NCI-H82 (cell line): ENCODE results near the gene BRD4.

Source experiments
- DNase-seq: peaks from one replicate; lab custom pipeline; 2025; lab: John Stamatoyannopoulos, UW

Gene BRD4

DNA sequence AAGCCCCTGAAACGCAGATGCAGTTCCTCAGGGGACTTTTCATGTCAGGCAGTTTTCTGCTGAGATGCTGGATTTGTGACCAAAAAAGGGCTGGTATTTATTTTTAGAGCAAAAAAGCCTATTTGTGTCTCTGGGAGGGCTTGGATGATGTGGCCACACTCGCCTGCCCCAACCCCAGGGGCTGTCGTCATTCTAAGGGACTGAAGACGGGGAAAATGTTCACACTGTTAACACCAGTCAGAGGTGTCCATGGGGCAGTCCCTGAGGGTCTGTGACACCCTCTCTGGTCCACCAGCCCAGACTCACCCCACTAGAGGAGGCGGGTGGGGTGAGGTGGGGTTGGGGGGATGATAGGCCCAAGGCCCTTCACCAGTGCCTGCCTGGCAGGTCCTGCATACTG, 84.2 kb downstream of the BRD4 start:
- no peak for DNase-seq

DNA sequence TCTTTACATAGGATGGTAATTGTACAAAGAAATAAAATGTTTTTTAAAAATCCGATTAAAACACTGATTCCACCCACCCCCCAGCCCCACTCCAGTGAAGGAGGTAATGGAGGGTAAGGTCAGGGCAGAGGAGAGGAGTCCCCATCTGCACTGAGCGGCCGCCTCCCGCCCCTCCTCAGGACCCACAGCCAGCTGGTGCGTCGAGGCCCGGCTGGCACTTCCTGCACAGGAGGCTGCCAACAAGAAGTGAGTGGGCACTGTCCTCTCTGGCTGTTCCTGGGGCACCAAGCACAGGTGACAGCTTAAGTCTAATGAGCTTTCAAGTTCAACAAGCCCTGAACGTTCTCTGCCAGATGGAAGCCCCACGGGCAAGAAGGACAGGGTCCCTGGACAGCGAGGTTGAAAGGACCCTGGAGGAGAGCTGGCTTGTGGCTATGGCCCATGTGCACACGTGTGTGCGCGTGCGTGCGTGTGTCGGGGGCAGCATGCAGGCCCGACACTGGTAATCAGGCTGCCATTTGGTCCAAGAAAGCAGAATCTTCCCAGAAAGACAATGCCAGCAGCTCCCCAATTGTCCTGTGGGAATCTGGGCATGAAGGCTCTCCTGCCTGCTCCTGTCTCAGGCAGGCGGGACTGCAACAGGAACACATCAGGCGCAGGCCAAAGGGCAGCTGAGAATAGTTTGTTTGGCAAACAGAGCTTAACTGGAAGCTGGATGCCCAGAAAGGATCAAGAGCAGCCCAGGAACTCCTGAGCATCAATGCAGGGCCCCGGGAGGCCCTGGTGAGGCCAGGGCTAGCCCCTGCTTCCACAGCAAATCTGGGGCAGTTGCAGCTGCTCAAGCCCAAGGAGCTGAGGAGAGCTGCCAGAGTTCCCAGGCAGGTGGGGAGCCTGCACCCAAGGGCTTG, 85.0 kb downstream of the BRD4 start:
- no peak for DNase-seq

DNA sequence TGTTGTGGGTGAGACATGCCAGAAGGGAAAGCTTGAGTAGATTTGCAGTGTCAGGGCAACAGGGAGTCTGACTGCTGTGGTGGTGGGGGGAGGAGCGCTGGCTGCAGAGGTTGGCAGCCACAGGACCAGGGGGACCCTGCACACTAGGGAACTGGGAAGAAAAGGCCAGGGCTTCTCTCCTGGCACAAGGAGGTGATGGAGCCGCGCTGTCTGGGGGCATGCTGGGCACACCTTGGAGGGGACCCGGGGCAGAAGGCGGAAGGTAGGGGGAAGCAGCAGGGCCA, 86.2 kb downstream of the BRD4 start:
- DNase-seq = no peak

DNA sequence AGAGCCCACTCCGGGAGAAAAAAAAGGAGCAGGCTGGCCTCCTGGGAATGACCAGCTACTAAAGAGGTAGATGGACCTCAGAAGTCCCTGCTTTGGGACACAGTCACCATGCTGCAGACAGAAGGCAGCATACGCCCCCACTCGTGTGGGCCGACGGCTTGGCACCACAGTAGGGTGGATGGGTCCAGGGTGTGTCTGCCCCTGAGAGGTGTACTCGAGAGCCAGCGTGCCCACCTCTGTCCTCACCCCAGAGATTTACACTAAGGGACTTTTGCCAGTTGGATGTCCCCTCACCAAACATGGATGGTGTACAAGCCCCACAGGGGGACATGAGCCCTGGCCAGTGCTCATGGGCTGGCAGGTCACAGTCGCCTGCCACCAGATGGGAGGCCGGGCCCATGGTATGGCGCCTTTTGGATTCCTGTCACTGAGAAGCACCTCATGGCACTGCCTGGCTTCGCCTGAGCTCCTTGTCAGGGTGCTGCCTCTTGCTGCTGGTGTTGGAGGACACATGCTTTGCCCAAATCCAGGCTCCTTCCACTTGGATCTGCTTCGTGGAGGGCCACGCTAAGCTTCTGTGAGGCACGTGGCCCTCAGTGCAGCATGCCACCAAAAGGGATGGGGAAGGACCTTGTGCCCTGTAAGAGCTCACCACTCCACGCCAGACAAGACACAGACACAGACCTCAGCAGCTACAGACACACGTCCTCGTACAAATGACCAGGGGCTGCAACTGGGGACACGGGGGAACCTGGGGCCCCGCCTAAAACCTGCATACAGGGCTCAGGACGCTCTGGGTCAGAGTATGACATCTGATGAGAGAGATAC, 86.8 kb downstream of the BRD4 start:
- DNase-seq = no peak

DNA sequence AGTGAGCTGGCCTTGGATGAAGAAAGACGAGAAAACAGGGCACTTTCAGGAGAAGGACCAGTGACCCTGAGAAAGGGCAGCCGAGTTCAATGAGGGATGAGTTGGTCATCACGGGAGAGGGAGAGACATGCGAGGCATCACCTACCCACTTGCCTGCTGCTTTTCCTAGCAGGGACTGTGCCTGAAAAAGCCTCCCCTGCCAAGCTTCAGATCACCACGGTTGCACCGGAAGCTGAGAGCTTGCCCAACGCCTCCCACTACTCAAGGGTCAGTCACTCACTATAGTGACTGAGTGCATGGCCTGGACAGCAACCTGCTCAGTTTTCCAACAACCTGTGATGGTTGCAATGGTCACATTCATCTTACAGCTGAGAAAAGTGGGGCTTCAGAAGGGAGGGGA, 87.5 kb downstream of the BRD4 start:
- no peak for DNase-seq

DNA sequence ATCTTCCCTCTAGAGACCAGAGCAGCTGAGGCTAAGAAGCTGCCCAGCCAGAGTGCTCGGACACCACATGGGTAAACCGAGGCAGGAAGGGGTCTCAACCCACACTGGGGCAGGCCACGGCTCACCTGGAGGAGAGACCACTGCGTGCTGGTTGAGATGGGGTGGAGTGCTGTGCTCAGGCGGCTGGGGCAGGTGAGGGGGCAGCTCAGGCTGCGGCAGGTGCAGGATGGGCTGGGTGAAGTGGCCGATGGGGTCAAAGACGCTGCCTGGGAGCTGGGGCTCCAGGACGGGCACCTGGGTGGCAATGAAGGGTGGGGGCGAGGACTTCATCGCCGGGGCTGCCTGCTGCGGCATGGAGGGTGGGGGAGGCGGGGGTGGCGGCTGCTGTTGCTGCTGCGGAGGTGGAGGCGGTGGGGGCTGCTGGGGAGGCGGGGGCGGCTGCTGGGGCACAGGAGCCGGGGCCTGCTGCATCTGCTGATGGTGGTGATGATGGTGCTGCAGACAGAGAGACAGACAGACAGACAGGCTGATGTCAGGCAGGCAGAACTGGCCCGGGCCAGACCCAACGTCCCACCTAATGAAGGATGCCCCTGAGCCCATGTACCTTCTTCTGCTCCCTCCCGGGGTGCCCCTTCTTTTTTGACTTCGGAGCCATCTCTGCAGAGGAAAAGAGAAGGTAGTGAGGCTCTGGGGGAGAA, 88.1 kb downstream of the BRD4 start:
- no peak for DNase-seq

DNA sequence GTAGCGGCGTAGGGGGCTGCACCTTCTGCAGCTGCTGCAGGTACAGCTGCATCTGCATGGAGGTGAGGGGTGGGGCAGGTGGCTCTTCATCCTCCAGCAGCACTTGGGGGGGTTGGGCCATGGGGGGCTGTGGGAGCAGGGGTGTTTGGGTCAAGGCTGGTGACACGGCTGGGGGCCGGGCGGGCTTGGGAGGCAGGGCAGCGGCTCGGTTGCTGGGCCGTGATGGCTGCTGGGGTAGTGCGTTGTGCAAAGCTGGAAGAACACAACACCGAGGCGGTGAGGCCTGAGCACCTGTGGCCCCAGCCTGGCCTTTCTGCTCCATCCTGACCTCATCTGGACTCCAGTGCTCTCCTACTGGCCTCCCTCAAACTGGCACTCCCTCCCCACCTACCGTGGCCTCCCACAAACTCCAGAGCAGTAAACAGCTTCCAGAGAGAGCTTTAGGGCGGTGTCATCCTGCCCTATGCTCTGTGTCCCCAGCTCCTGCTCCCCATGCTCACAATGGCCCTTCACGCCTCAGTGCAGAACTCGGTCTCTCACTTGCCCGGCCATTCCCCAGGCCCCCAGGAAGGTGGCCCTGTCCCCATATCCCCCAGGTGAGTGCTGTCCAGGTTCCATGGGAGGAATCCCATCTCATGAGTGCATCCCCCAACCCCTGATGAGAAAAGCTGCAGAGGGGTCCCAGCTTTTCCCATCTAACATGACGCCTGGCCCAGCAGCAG, 88.9 kb downstream of the BRD4 start:
- DNase-seq = no peak

DNA sequence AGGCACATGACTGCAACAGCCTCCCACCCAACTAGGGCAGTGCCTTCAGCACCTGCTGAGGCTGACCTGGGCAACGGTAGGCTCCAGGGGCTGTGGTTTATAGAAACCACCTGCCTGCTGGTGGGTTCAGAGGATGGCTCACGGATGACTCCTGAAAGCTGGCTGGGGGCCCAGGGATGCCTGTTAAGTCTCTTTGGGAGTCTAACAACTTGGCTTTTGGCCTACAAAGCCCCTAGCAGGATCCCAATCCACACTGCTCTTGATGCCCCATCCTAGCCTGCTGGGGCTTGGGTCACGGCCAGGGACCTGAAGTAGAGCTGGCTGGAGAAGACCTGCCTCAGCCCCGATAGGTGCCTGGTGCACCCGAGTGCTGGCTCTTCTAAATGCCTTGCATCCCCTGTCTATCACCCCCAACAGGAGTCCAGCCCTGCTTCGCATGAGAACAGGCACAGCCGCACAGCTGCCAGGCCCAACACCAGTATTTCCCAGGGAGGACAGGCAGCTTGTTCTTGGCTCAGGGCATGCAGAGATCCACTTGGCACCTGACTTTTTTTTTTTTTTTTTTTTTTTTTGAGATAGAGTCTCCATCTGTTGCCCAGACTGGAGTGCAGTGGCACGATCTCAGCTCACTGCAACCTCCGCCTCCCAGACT, 91.0 kb downstream of the BRD4 start:
- DNase-seq = no peak

DNA sequence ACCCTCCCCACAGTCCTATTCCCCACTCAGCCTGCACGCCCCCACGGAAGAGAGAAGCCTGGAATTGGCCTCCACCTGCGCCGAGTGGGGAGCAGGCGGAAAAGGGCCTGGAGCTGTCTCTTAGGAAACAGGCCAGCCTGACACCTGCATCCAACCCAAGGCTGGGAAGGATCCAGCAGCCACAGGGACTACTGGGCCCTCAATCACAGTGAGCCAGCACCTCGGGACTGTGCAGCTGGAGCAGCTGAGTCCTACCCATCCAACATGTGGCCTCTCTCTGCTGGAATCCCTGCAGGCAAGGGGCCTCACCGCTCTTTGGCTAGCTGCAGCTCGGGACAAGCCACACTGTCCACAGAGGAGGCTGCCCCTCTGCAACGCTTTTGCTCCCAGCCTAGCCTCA, 91.8 kb downstream of the BRD4 start:
- no peak for DNase-seq

DNA sequence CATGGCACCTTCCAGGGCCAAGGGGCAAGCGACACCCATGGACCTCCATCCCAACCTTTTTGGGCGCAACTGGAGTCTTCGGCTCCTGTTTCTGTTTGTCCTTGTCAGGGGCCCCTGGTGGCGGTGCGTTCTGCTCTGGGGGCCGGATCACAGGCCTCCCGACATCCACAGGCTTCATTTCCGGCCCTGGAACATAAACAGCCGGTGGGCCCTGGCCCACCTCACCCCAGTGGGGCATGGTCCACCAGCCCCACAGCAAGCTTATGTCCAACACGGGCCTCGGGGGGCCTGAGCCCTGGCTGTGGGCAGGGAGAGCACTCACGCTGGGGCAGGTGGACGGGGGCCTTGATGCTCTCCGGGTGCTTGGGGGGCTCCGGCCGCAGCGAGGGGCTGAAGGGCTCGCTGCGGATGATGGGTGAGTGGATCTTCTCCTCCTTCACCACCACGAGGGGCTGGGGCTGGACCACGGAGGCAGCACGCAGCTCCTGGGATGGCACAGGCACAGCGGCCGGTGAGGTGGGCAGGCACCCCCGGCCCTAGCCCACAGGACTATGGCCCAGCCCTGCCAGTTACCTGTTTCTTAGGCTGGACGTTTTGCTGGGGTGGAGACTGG, 92.9 kb downstream of the BRD4 start:
- DNase-seq = no peak

DNA sequence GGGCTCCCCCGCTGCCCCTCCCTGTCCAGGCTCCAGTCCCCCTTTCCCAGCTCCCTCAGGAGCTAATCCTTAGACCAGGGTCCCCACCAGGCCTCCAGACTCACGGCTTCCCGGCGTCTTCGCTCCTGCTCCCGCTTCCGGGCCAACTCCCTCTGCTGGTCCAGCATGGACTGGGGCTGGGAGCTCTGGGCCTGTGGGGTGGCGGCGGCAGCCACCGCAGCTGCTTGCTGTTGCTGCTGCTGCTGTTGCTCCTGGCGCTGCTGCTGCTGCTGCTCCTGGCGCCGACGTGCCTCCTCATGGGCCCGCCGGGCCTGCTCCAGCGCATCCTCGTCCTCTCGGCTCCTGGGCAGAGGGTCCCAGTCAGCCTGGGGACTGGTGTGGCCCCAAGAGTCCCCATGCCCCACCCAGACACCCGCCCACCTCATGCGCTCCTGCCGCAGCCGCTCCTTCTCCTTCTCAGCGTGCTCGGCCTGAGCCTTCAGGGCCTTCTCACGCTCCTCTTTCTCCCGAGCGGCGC, 93.6 kb downstream of the BRD4 start:
- DNase-seq = no peak

DNA sequence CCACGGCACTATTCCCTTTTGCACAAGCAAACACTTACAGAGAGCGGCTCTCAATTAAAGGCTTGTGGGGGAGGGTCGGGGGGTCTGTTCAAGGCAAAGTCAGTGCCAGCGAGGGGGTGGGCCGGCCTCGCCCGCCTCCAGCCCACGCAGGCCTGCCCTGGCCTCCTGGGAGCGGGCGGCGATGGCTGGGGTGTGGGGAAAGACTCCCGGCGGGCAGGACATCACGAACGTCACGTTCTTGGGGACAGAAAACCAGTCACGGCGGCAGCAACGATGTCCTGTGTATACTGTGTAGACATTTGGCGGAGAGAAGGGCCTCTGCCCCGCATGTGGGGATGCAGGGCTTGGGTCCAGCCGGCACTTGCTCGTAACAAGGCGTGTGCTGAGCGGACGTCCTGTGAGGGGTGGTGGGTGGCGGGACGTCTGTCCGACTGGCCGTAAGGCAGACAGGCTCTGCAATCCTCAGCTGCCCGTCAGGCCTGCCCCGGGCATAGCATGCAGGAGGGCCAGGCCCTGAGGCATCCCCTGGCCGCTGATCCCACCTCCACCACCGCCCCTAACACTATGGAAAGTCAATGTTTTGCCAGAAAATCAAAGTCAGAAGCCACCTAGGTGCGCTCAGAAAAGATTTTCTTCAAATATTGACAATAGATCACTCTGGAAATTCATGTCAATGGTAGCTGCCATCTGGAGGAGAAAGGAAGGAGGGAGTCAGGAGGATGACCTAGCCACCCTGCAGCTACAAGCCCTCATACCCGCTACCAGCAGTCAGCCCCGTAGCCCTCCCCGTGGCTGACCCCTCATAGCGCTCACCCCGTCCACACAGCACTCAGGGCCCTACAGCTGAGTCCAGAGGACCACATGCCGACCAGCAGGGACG, 94.3 kb downstream of the BRD4 start:
- no peak for DNase-seq

DNA sequence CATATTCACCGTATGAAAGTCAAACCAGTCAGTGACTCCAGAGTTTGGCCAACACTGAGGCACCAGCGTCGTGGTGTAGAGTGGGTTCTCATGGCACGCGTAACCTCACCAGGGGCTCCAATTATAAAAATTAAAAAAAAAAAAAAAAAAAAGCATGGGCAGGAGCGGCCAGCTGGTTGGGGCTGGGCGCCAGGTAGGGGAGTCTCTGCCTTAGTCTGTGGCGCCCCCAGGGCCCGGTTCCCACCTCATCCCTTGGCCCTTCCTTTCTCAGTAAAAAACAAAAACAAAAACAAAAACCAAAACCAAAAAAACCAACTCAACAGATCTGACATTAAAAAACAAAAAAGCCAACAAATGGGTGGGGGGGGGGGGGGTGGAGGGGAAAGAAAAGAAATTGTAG, 95.5 kb downstream of the BRD4 start:
- DNase-seq = no peak

DNA sequence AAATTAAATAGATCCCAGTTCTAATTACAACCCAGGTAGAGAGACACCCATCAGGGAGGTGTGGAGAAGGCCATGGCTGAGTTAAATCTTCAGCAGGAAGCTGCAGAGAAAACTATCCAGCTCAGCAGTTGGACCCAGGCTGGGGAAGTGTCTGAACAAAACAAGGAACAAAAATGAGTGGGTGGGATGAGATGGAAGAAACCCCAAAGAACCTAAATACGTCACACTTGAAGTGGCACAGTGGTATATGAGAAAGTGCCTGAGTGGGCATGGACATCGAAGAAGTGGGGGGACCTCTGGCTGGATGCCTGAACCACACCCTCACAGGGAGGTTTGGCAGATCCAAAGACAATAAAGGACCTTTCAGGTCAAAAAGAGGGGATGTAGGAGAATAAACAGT, 96.6 kb downstream of the BRD4 start:
- DNase-seq = no peak

DNA sequence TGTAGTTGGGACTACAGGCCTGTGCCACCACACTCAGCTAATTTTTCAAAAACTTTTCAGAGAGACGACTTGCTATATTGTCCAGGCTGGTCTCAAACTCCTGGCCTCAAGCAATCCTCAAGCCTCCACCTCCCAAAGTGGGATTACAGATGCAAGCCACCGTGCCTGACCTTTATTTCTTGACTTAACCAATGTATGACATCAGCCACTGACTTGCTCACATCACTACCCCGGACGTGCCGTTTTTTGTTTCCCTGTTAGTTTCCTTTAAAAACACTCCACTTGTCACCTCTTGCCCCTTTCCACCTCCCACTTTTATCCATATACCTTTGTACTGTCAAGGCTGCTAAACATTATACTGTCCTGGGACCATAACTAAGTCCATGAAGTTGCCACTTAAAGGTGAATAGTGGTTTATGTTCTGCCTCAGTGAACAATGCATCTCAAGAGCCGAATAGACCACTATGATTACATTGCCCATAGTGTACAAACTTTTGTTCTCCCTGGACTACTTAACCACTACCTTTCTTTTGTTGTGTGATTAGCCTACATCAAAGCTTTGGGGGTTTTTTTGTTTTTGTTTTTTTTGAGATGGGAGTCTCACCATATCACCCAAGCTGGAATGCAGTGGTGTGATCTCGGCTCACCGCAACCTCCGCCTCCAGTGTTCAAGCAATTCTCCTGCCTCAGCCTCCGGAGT, 97.8 kb downstream of the BRD4 start:
- DNase-seq = peak; percentile 37

DNA sequence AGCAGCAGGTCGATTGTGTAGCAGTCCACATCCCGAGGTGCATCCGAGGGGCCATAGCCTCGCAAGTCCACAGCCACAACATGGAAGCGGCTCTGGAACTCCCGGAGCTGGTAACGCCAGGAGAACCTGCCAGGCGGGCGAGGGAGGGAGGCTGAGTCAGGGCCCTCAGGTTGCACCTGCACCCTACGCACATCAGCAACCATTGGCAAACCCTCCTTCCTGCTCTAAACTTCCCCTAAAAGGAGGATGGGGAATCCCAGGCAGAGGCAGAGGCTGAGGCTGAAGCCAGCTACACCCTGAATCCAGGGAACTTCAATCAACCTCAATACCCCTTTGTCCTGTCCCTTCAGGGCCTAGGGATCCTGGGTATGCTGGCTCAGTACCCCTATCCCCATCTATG, 101.1 kb downstream of the BRD4 start:
- no peak for DNase-seq

DNA sequence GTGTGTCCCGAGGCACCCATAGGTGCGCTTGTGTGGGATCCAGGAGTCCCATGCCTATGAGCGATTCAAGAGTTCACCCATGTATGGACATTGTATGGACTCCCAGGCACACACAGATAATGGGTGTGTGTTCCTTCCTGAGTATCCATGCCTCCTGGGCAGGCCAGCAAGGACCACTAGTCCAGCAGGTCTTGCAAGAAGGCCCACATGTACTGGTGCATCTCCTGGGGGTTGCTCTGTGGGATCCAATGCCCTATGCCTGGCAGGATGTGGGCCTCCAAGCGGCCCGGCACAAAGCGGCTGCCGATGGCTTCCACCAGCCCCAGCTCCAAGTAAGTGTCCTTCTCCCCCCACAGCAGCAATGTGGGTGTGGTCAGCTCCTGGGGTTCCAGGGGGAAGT, 105.1 kb downstream of the BRD4 start:
- no peak for DNase-seq

DNA sequence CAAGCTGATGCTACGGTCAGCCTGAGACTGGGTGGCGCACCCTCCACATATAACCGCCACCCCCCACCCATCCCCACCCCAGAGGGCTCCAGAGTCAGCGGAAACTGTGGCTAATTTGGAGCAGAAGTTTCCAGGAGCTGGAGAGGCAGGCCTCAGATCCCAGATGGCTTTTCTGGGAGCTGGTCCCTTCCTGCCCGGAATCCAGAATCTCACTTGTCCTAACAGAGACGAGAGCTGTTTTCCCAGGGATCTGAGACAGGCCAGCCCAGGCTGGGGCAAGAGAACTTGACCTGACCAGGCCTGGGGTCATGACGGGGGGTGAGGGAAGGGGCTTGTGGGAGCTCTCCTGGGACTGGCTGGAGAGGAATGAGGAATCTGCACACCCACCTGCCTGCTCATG, 106.6 kb downstream of the BRD4 start:
- no peak for DNase-seq

DNA sequence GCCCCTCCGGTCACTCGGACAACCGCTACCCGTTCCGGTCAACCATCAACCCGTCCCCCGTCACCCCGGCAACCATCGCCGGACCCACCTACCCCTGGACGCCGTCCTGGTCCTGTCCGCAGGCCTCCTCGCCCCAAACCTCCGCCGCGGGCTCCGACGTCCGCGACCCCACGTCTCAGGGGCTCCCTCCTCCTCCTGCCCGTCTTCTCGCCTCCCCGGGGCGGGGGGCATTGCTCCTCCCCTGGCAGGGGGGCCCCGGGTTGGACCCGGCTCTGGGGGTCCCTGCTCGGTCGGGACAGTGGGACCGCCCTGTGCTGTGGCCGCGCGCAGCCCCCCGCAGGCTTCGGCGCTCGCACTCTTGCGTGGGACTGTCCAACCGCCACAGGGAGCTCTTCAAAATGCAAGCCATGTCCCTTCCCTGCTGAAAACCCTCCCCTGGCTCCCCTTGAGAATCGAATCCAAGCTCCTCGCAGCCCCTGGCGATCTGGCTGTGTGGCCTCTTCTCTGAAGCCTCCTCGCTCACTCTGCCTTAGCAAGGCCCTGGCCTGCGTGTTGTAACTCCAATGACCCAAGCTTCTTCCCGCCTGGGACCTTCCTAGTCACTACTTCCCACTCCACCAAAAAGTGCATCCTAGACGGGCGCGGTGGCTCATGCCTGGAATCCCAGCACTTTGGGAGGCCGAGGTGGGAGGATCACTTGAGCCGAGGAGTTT, 108.5 kb downstream of the BRD4 start:
- peak; percentile 28 for DNase-seq
